Measurements from ENCODE around the gene TUSC2.

Gene TUSC2

GRCh38 chr3:50371133-50371685 is 43.2 kb upstream of the TUSC2 start:
- DNase-seq (ENCODE audit: low spot score) = no peak
- in situ Hi-C loops (cut with MboI; ENCODE audit: low sequenced_read_pairs, unreplicated experiment) = no loop called here

GRCh38 chr3:50370594-50370993 is 42.6 kb upstream of the TUSC2 start:
- in situ Hi-C loops (cut with MboI; ENCODE audit: low sequenced_read_pairs, unreplicated experiment) = no loop called here
- TF ChIP-seq CTCF (IDR thresholded peaks at IDR 0.05; ENCODE audit: borderline replicate concordance, control extremely low read depth, extremely low read depth, insufficient read depth, missing control alignments) = no peak
- no peak for DNase-seq (ENCODE audit: low spot score)

More at GRCh38 chr3:50371133-50371685, 43.2 kb upstream of the TUSC2 start:
- TF ChIP-seq CTCF (IDR thresholded peaks at IDR 0.05; ENCODE audit: borderline replicate concordance, control extremely low read depth, extremely low read depth, insufficient read depth, missing control alignments) = no peak

- no peak for TF ChIP-seq CTCF (IDR thresholded peaks at IDR 0.05; ENCODE audit: borderline replicate concordance, control extremely low read depth, extremely low read depth, insufficient read depth, missing control alignments)
- in situ Hi-C loops (cut with MboI; ENCODE audit: low sequenced_read_pairs, unreplicated experiment) = no loop called here
- DNase-seq (ENCODE audit: low spot score) = no peak
Measured at GRCh38 chr3:50369012-50369670, 41.1 kb upstream of the TUSC2 start.

GRCh38 chr3:50365842-50366220 is 37.8 kb upstream of the TUSC2 start:
- TF ChIP-seq CTCF (IDR thresholded peaks at IDR 0.05; ENCODE audit: borderline replicate concordance, control extremely low read depth, extremely low read depth, insufficient read depth, missing control alignments) = no peak
- in situ Hi-C loops (cut with MboI; ENCODE audit: low sequenced_read_pairs, unreplicated experiment) = no loop called here
- no peak for DNase-seq (ENCODE audit: low spot score)

GRCh38 chr3:50365080-50365841 is 37.2 kb upstream of the TUSC2 start:
- TF ChIP-seq CTCF (IDR thresholded peaks at IDR 0.05; ENCODE audit: borderline replicate concordance, control extremely low read depth, extremely low read depth, insufficient read depth, missing control alignments) = no peak
- DNase-seq (ENCODE audit: low spot score) = peak; percentile 97
- in situ Hi-C loops (cut with MboI; ENCODE audit: low sequenced_read_pairs, unreplicated experiment) = no loop called here

GRCh38 chr3:50364573-50365079 is 36.6 kb upstream of the TUSC2 start:
- DNase-seq (ENCODE audit: low spot score) = no peak
- no peak for TF ChIP-seq CTCF (IDR thresholded peaks at IDR 0.05; ENCODE audit: borderline replicate concordance, control extremely low read depth, extremely low read depth, insufficient read depth, missing control alignments)
- in situ Hi-C loops (cut with MboI; ENCODE audit: low sequenced_read_pairs, unreplicated experiment) = no loop called here

Data from GM13976 (cell line).